Nephron progenitor cell (in vitro differentiated cells): ENCODE measurements around the gene MFF.

ENCODE experiments used
- DNase-seq: peaks from one replicate; pipeline ENCODE4 v3.0.0; 2021
- H3K27ac Mint-ChIP-seq: 2 replicates; pipeline ENCODE4 v1.8.0; 2021; ENCODE audit warnings: mild to moderate bottlenecking, moderate library complexity, mixed read lengths
- H3K27me3 Mint-ChIP-seq: 2 replicates; pipeline ENCODE4 v1.8.0; 2021; ENCODE audit warnings: mild to moderate bottlenecking, low read depth, mixed read lengths; ENCODE audit not compliant: poor library complexity
- H3K36me3 Mint-ChIP-seq: 2 replicates; pipeline ENCODE4 v1.8.0; 2021; ENCODE audit warnings: low read depth, mixed read lengths
- H3K4me1 Mint-ChIP-seq: 2 replicates; pipeline ENCODE4 v1.8.0; 2021; ENCODE audit warnings: mixed read lengths
- H3K4me3 Mint-ChIP-seq: 2 replicates; pipeline ENCODE4 v1.8.0; 2021; ENCODE audit warnings: mild to moderate bottlenecking, moderate library complexity, mixed read lengths
- H3K9me3 Mint-ChIP-seq: 2 replicates; pipeline ENCODE4 v1.8.0; 2021; ENCODE audit warnings: mild to moderate bottlenecking, moderate library complexity, mixed read lengths
- CTCF ChIP-seq: fragments of 200-600 bp; sonication (generic); IDR thresholded peaks from 2 replicates; pipeline ENCODE4 v1.5.0; 2021; ENCODE audit warnings: antibody characterized with exemption

MFF gene

GRCh38 chr2:227389661-227390060, 64.6 kb downstream of the MFF start:
- peaks cover 15% of the 10 kb centered on the region for H3K27me3 Mint-ChIP-seq
- DNase-seq, result no peak
- TF ChIP-seq CTCF, result no peak
- no peak overlapping the region for H3K4me3 Mint-ChIP-seq
- no peaks in the 10 kb centered on the region for H3K36me3 Mint-ChIP-seq
- no peaks in the 10 kb centered on the region for H3K9me3 Mint-ChIP-seq
- H3K4me1 Mint-ChIP-seq, result peaks cover 5% of the 10 kb centered on the region
- H3K27ac Mint-ChIP-seq, result no peak overlapping the region

- no peak overlapping the region for H3K27ac Mint-ChIP-seq
- no peaks in the 10 kb centered on the region for H3K9me3 Mint-ChIP-seq
Measured at GRCh38 chr2:227390468-227391256, 65.6 kb downstream of the MFF start.

GRCh38 chr2:227394401-227394800, 69.3 kb downstream of the MFF start:
- Mint-ChIP-seq H3K36me3 (no peaks in the 10 kb centered on the region), H3K4me3 (no peak overlapping the region), H3K9me3 (no peaks in the 10 kb centered on the region), H3K4me1 (peaks cover 5% of the 10 kb centered on the region), H3K27ac (no peak overlapping the region), H3K27me3 (peaks cover 7% of the 10 kb centered on the region)
- TF ChIP-seq CTCF, result no peak
- no peak for DNase-seq

More at GRCh38 chr2:227390468-227391256, 65.6 kb downstream of the MFF start:
- H3K36me3 Mint-ChIP-seq, result no peaks in the 10 kb centered on the region
- no peak overlapping the region for H3K4me3 Mint-ChIP-seq
- H3K27me3 Mint-ChIP-seq, result peaks cover 10% of the 10 kb centered on the region
- no peak for TF ChIP-seq CTCF
- H3K4me1 Mint-ChIP-seq, result peaks cover 5% of the 10 kb centered on the region
- no peak for DNase-seq

GRCh38 chr2:227395556-227395955, 70.5 kb downstream of the MFF start:
- H3K4me3 Mint-ChIP-seq, result no peak overlapping the region
- peaks cover 4% of the 10 kb centered on the region for H3K4me1 Mint-ChIP-seq
- H3K36me3 Mint-ChIP-seq, result no peaks in the 10 kb centered on the region
- peaks cover 7% of the 10 kb centered on the region for H3K27me3 Mint-ChIP-seq
- H3K9me3 Mint-ChIP-seq, result no peaks in the 10 kb centered on the region
- no peak for DNase-seq
- no peak overlapping the region for H3K27ac Mint-ChIP-seq
- no peak for TF ChIP-seq CTCF

GRCh38 chr2:227397562-227397961, 72.5 kb downstream of the MFF start:
- H3K4me3 Mint-ChIP-seq, result no peak overlapping the region
- H3K27me3 Mint-ChIP-seq, result peaks cover 14% of the 10 kb centered on the region
- TF ChIP-seq CTCF, result no peak
- no peaks in the 10 kb centered on the region for H3K4me1 Mint-ChIP-seq
- no peaks in the 10 kb centered on the region for H3K36me3 Mint-ChIP-seq
- DNase-seq, result no peak
- no peak overlapping the region for H3K27ac Mint-ChIP-seq
- peaks cover 3% of the 10 kb centered on the region for H3K9me3 Mint-ChIP-seq
